OCI-LY3 (cell line): Measurements from ENCODE around the gene BCL2L2.
"Not testable (repeated sequence)": the region's sequence is repeated elsewhere in the genome, so short reads cannot be mapped to it uniquely, and the experiment has no call there.

ENCODE experiments used
- H2AFZ ChIP-seq: fragments of 200-600, 300-600 bp; shearing (Covaris generic); 2 replicates; pipeline ENCODE4 v1.6.0; 2014; ENCODE audit warnings: antibody characterized with exemption, low read depth, low read length
- H3K27ac ChIP-seq: fragments of 200-600, 300-600 bp; sonication (generic); 2 replicates; pipeline ENCODE4 v1.5.1; 2014; ENCODE audit warnings: mild to moderate bottlenecking, low read length, moderate library complexity, mixed read lengths
- H3K27me3 ChIP-seq: fragments of 200-600, 300-600 bp; sonication (generic); 2 replicates; pipeline ENCODE4 v1.6.1; 2014; ENCODE audit warnings: low read depth, low read length, mixed read lengths
- H3K36me3 ChIP-seq: fragments of 200-600, 300-600 bp; sonication (generic); replicated peaks from 2 replicates; pipeline ENCODE3; 2014; ENCODE audit warnings: low read depth, low read length, mixed read lengths
- H3K4me1 ChIP-seq: fragments of 300-600, 200-600 bp; sonication (generic); 2 replicates; pipeline ENCODE4 v1.6.1; 2014; ENCODE audit warnings: low read length, mixed read lengths
- H3K4me2 ChIP-seq: fragments of 200-600, 300-600 bp; sonication (generic); 2 replicates; pipeline ENCODE4 v1.6.1; 2014; ENCODE audit warnings: low read length, mixed read lengths
- H3K4me3 ChIP-seq: fragments of 300-600, 200-600 bp; sonication (generic); 2 replicates; pipeline ENCODE4 v1.5.1; 2014; ENCODE audit warnings: antibody characterized with exemption, mild to moderate bottlenecking, low read length, moderate library complexity
- H3K79me2 ChIP-seq: fragments of 300-600, 200-600 bp; shearing (Covaris generic); 2 replicates; pipeline ENCODE4 v1.6.1; 2014; ENCODE audit warnings: mild to moderate bottlenecking, low read length, mixed read lengths
- H3K9ac ChIP-seq: fragments of 300-600, 200-600 bp; shearing (Covaris generic); 2 replicates; pipeline ENCODE4 v1.6.0; 2014; ENCODE audit warnings: mild to moderate bottlenecking, low read length, moderate library complexity
- H3K9me3 ChIP-seq: fragments of 200-600, 300-600 bp; shearing (Covaris generic); 2 replicates; pipeline ENCODE4 v1.6.1; 2014; ENCODE audit warnings: low read length, mixed read lengths; ENCODE audit not compliant: insufficient read depth
- H4K20me1 ChIP-seq: fragments of 200-600, 300-600 bp; sonication (generic); 2 replicates; pipeline ENCODE4 v1.6.1; 2016; ENCODE audit warnings: low read length, mixed read lengths; ENCODE audit not compliant: insufficient read depth
- EZH2phosphoT487 ChIP-seq: fragments of 200-600 bp; shearing (Covaris generic); IDR thresholded peaks from 2 replicates; pipeline ENCODE4 v1.6.1; 2018; ENCODE audit warnings: antibody characterized with exemption, mixed run types, low read depth
- TF ChIP-seq, protein P1 (sequence below): fragments of 200-600, 300-600 bp; sonication (generic); IDR thresholded peaks from 2 replicates; pipeline ENCODE4 v1.5.1; 2014; ENCODE audit warnings: antibody characterized with exemption, low read length, low read depth

BCL2L2 gene

DNA sequence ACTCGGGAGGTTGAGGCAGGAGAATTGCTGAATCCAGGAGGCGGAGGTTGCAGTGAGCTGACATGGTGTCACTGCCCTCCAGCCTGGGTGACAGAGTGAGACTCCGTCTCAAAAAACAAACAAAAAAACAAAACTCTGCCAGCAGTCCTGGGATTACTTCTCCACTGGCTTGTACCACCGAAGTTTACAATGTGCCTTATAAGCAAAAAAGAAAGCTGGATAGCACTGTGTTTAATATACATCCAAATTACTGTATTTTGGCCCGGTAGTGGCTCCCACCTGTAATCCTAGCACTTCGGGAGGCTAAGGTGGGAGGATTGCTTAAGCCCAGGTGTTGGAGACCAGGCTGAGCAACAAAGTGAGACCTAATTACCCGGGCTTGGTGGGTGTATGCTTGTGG, 37.4 kb upstream of the BCL2L2 start:
- H3K9ac ChIP-seq = no peak overlapping the region
- no peaks in the 10 kb centered on the region for H3K36me3 ChIP-seq
- no peak overlapping the region for H3K4me2 ChIP-seq
- H3K4me3 ChIP-seq = no peak overlapping the region
- no peaks in the 10 kb centered on the region for H3K9me3 ChIP-seq
- no peak for TF ChIP-seq EZH2phosphoT487
- TF ChIP-seq, protein P1, sequence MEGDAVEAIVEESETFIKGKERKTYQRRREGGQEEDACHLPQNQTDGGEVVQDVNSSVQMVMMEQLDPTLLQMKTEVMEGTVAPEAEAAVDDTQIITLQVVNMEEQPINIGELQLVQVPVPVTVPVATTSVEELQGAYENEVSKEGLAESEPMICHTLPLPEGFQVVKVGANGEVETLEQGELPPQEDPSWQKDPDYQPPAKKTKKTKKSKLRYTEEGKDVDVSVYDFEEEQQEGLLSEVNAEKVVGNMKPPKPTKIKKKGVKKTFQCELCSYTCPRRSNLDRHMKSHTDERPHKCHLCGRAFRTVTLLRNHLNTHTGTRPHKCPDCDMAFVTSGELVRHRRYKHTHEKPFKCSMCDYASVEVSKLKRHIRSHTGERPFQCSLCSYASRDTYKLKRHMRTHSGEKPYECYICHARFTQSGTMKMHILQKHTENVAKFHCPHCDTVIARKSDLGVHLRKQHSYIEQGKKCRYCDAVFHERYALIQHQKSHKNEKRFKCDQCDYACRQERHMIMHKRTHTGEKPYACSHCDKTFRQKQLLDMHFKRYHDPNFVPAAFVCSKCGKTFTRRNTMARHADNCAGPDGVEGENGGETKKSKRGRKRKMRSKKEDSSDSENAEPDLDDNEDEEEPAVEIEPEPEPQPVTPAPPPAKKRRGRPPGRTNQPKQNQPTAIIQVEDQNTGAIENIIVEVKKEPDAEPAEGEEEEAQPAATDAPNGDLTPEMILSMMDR = no peak
- H3K27ac ChIP-seq = no peak overlapping the region
- no peaks in the 10 kb centered on the region for H3K79me2 ChIP-seq
- H3K4me1 ChIP-seq = peaks cover 13% of the 10 kb centered on the region
- no peaks in the 10 kb centered on the region for H4K20me1 ChIP-seq
- H3K27me3 ChIP-seq = peaks cover 7% of the 10 kb centered on the region
- no peak overlapping the region for H2AFZ ChIP-seq

DNA sequence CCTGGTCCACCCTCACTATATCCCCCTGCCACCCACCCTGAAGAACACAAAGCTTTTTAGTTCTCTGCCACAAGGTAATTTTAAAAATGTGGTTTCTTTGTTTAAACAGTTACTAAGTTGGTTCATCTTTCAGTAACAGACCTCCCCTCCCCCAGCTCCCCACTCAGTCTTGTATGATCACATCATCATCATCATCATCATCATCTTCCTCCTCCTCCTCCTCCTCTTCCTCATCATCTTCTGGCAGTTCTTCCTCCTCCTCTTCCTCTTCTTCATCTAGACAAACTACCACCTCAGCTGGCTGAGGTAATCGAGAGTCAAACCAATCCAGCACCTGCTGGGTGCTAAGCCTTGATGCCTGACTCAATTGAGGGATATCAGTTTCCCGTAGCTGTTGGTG, 31.2 kb upstream of the BCL2L2 start:
- TF ChIP-seq EZH2phosphoT487 = no peak
- H3K27me3 ChIP-seq = no peaks in the 10 kb centered on the region
- no peaks in the 10 kb centered on the region for H4K20me1 ChIP-seq
- H3K79me2 ChIP-seq = no peaks in the 10 kb centered on the region
- H3K36me3 ChIP-seq = peaks cover 13% of the 10 kb centered on the region
- peak overlapping the region; percentile 56 for H3K27ac ChIP-seq
- no peak overlapping the region for H2AFZ ChIP-seq
- peak overlapping the region; percentile 63 for H3K4me2 ChIP-seq
- H3K4me3 ChIP-seq = peak overlapping the region; percentile 38; the same call in 1 of the 2 replicates
- H3K9me3 ChIP-seq = no peaks in the 10 kb centered on the region
- peaks cover 22% of the 10 kb centered on the region for H3K4me1 ChIP-seq
- H3K9ac ChIP-seq = no peak overlapping the region

DNA sequence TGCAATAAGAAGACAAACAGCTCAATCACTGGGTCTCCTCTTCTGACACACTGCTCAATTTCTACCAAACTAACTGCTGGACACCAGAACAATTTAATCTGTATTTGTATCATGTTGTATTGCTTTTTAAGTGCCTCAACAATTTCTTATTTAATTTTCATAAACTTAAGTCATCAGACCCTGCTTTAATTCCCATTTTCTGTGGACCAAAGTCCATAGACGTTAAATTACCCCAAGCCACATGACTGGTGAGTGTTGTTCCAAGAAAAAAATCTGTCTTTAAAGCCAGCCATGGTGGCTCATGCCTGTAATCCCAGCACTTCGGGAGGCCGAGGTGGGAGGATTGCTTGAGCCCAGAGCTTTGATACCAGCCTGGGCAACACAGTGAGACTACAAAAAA, 29.4 kb upstream of the BCL2L2 start:
- peaks cover 5% of the 10 kb centered on the region; the same call in 1 of the 2 replicates for H4K20me1 ChIP-seq
- H3K36me3 ChIP-seq = peaks cover 17% of the 10 kb centered on the region
- no peaks in the 10 kb centered on the region; the same call in 1 of the 2 replicates for H3K79me2 ChIP-seq
- no peak overlapping the region for H3K4me3 ChIP-seq
- no peak overlapping the region for H3K27ac ChIP-seq
- no peaks in the 10 kb centered on the region for H3K9me3 ChIP-seq
- no peak overlapping the region for H2AFZ ChIP-seq
- peaks cover 22% of the 10 kb centered on the region for H3K4me1 ChIP-seq
- TF ChIP-seq, protein P1 = no peak
- no peak for TF ChIP-seq EZH2phosphoT487
- no peak overlapping the region for H3K9ac ChIP-seq
- H3K27me3 ChIP-seq = no peaks in the 10 kb centered on the region
- no peak overlapping the region for H3K4me2 ChIP-seq

DNA sequence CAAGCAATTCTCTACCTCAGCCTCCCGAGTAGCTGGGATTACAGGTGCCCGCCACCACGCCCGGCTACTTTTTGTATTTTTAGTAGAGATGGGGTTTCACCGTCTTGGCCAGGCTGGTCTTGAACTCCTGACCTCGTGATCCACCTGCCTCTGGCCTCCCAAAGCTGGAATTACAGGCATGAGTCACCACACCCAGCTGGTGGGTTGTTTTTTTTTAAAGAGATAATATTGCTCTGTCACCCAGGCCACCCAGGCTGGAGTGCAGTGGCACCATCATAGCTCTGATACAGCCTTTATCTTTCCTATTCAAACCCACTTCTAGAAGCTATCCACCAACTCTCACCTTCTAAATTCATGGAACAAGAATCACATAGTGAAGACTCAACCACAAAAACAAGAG, 28.7 kb upstream of the BCL2L2 start:
- H3K27ac ChIP-seq = not testable (repeated sequence)
- H3K4me1 ChIP-seq = peaks cover 22% of the 10 kb centered on the region

DNA sequence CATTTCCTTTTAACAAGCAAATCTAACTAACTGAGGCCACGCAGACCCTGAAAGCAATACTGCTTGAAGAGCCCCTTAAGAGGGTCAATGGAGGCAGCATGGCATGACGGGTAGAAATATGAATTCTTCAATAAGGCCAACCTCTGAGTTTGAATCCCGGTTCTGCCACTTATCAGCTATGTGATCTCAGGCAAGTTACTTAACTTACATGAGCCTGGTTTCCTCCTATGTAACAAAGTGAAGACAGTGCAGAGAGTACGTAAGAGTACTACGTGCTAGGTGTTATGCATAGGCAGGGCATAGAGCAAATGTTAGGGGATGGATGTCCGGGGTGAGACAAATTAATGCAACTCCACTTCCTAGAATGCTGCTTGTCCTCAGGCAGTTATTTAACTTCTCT, 25.4 kb upstream of the BCL2L2 start:
- TF ChIP-seq, protein P1 = no peak
- TF ChIP-seq EZH2phosphoT487 = no peak
- Histone ChIP-seq H3K9ac (no peak overlapping the region), H3K27me3 (no peaks in the 10 kb centered on the region), H2AFZ (no peak overlapping the region), H3K36me3 (peaks cover 12% of the 10 kb centered on the region), H3K27ac (no peak overlapping the region), H4K20me1 (peaks cover 5% of the 10 kb centered on the region; the same call in 1 of the 2 replicates), H3K9me3 (no peaks in the 10 kb centered on the region), H3K4me1 (peaks cover 7% of the 10 kb centered on the region), H3K4me3 (no peak overlapping the region), H3K4me2 (no peak overlapping the region), H3K79me2 (peaks cover 24% of the 10 kb centered on the region)

More for the DNA sequence above, 28.7 kb upstream of the BCL2L2 start:
- not testable (repeated sequence) for H2AFZ ChIP-seq, H3K27me3 ChIP-seq, H3K4me2 ChIP-seq, H3K9ac ChIP-seq, H4K20me1 ChIP-seq, H3K79me2 ChIP-seq, H3K4me3 ChIP-seq, H3K9me3 ChIP-seq
- H3K36me3 ChIP-seq = peaks cover 21% of the 10 kb centered on the region
